SHP77 (cell line): ENCODE results near the gene ANTKMT.
A peak's percentile ranks its signal among the peaks of the same experiment; 100 is the strongest.

ENCODE experiments used
- DNase-seq, 2 experiments: peaks; one replicate each; lab custom pipeline; 2025; lab: John Stamatoyannopoulos, UW

ANTKMT gene, protein sequence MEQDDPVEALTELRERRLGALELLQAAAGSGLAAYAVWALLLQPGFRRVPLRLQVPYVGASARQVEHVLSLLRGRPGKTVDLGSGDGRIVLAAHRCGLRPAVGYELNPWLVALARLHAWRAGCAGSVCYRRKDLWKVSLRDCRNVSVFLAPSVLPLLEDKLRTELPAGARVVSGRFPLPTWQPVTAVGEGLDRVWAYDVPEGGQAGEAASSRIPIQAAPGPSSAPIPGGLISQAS

DNA sequence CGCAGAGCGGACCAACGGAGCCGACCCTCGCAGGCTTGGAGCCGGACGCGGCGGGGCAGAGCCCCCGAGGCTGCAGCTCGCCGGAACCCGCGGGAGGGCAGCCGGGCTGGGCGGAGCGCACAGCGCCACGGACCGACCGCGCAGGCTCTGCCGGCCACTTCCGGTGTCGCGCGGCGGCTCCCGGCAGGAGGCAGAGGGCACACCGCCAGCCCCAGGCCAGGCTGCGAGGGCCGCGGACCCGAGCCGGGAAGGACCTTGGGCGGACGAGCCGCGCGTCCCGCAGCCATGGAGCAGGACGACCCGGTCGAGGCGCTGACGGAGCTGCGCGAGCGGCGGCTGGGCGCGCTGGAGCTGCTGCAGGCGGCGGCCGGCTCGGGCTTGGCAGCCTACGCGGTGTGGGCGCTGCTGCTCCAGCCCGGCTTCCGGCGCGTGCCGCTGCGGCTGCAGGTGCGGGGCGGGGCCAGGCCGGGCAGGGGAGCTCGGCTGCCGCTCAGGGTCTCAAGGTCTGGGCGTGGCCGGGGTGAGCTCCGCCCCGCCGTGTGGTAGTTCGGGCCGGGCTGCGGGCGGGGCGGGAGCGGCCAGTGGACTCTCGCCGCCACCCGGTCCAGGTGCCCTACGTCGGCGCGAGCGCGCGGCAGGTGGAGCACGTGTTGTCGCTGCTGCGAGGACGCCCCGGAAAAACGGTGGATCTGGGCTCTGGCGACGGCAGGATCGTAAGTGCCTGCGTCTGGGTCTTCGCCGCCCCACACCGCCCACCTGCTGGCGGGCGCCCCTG lies at the start of gene ANTKMT:
TSS of gene ANTKMT (plus strand) at position 157 of the 775 bp plus-strand sequence. CDS start at position 286, 129 bp downstream.
- DNase-seq: peak; percentile 81 to 92

DNA sequence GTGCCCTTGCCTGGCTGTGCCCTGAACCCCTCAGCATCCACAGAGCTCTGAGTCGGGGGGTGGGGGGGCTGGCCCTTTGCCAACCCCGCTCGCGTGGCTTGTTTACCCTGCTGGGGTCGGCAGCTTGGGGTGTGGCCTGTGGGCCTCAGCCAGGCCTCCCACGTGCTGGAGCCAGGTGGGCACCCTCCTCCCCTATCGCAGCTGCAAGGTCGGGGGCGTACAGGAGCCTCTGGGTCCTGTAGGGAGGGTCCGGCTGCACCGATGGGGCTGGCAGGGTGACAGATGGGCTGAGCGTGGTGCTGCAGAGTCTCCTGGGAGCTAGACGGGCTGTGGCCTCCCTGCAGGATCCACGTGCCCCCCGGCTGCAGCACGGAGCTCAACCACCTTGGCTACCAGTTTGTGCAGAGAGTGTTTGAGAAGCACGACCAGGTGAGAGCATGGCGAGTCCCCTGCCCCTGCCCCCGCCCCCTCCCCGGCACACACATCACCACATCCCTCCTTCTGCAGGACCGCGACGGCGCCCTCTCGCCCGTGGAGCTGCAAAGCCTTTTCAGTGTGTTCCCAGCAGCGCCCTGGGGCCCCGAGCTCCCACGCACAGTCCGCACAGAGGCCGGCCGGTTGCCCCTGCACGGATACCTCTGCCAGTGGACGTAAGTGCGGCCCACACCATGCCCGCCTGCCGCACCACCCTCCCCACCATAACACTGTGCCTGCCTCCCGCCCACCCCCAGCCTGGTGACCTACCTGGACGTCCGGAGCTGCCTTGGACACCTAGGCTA lies 49.4 kb upstream of the ANTKMT start:
- DNase-seq: no peak

DNA sequence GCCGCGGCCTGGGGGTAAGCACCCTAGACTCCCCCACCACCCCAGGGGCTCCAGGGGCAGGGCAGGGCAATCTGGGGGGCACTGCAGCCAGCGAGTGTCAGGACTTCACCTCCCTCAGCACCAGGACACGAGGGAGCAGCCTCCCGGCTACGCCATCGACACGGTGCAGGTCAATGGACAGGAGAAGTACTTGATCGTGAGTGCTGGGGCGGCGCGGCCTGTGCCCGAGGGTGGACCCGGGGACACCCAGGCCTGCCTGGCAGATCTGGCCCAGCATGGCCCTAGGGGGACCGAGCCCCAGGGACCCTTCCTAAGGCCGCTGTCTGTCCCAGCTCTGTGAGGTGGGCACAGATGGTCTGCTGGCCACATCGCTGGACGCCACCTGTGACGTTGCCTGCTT lies 48.6 kb upstream of the ANTKMT start:
- DNase-seq: no peak

DNA sequence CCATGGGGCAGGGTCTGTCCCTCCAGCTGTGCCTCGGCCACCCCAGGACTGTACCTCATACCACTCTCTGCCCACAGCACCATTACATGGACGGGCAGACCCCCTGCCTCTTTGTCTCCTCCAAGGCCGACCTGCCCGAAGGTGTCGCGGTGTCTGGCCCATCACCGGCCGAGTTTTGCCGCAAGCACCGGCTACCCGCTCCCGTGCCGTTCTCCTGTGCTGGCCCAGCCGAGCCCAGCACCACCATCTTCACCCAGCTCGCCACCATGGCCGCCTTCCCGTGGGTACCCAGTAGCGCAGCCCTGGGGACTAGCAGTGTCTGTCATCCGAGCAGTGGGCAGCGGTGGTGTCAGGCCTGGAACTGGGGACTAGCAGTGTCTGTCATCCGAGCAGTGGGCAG lies 48.1 kb upstream of the ANTKMT start:
- DNase-seq: no peak

DNA sequence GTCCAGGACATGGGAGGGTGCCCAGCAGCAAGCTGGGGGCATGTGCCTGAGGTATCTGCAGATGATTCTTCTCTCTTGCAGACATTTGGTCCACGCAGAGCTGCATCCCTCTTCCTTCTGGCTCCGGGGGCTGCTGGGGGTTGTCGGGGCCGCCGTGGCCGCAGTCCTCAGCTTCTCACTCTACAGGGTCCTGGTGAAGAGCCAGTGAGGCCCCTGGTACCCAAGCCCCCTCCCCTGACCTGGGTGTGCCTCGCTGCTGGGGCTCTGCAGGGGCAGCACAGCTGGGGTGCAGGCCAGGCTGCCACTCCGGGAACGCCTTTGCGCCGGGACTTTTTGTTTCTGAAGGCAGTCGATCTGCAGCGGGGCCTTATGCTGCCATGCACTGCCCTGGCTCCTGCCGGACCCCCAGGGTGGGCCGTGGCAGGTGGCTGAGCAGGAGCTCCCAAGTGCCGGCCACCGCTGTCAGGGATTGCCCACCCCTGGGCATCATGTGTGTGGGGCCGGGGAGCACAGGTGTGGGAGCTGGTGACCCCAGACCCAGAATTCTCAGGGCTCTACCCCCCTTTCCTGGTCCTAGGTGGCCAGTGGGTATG lies 47.5 kb upstream of the ANTKMT start:
- DNase-seq: no peak

DNA sequence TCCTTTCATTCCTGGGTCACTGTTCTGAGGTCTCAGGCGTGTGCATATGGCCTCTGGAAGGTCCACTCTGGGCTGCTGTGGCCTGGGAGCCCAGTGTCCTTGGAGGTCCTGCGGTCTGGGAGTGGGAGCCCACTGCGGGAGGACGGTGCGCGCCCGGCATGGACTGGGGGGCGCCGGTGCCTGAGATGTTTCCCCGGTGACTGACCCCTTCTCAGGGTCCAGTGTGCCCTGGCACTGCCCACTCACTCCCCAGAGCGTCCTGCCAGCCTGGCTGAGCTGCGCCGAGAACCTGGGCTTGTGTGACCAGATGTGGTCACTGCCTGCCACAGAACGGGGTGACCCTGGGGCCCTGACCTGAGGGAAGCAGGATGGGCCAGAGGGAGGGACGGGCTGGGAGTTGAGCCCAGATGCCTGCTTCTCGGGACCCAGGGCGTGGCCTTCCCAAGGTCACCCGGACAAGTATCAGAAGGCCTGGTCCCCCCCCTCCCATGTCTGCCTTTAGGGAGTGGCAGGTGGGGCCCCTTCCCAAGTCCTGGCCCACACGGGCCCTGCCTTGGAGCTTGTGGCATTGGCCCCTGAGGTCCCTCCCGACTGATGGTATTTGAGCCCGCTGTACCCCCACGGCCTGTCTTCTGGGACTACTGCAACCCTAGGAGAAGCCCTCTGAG lies 46.6 kb upstream of the ANTKMT start:
- DNase-seq: no peak

DNA sequence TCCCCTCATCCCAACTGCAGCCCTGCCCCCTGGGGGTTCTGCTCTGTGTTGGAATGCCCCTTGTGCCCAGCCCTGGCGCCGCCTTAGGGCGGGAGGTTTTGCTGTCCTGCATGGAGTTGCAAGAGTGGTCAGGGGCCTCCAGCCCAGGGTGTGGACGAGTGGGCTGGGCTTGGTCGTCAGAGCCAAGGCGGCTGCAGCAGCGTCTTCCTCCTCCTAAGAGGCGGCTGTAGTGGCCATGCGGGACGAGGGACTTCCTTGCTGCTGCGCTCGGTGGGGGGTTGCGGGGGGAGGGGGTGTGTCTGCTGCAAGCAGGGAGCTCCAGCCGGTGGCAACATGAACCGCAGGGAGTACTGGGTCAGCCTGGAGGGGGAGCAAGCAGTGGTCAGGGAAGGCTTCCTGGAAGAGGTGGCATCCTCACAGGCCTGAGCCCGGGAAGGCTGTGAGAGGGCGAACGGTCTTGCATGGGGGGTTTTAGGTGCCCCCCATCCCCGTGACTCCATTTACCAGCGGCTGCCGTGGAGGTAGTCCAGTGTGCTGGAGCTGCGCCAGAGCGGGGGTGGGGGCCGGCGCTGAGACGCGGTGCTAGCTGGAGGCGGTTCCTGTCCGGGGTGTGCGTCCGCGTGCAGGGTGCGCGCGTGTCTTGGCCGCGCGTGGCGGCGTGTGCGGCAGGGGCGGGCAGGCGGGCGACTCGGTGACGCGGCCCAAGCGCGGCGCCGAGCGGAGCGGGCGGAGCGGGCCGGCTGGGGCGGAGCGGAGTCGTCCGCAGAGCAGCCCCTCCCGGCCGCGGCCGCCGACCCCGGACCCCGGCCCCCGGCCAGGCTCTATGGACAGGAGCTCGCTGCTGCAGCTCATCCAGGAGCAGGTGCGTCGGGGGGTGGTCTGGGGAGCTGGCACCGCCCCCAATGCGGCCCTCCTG lies 45.7 kb upstream of the ANTKMT start, which contains the start of gene RHBDL1:
TSS of gene RHBDL1 (plus strand) at position 704 of the 916 bp plus-strand sequence. CDS start at position 824, 120 bp downstream.
- no peak for DNase-seq

DNA sequence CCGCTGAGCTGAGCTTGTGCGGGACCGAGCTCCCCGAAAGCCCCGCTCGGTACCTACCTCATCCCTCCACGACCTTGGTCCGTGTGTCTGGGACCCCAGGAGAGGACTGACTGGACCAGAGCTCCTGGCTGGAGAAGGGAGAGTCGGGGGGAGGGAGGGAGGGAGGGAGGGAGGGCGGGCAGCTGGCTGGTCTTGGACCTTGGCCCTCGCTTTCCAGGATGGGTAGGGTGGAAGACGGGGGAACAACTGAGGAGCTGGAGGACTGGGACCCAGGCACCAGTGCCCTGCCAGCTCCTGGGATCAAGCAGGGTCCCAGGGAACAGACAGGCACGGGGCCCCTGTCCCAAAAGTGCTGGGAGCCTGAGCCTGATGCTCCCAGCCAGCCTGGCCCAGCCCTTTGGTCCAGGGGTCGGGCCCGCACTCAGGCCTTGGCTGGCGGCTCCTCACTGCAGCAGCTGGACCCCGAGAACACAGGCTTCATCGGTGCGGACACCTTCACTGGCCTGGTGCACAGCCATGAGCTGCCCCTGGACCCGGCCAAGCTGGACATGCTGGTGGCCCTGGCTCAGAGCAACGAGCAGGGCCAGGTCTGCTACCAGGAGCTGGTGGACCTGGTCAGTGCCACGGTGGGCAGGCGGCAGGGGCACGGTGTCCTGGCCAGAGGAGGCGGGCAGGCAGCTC lies 44.9 kb upstream of the ANTKMT start:
- no peak for DNase-seq

DNA sequence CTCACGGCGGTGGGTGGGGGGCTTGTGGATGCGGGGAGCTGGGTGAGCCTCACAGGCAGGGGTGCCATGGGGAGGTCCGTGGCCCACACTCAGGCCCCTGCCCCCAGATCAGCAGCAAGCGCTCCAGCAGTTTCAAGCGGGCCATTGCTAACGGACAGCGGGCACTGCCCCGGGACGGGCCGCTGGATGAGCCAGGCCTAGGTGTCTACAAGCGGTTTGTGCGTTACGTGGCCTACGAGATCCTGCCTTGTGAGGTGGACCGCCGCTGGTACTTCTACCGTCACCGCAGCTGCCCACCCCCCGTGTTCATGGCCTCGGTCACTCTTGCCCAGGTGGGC lies 44.4 kb upstream of the ANTKMT start:
- DNase-seq: no peak

DNA sequence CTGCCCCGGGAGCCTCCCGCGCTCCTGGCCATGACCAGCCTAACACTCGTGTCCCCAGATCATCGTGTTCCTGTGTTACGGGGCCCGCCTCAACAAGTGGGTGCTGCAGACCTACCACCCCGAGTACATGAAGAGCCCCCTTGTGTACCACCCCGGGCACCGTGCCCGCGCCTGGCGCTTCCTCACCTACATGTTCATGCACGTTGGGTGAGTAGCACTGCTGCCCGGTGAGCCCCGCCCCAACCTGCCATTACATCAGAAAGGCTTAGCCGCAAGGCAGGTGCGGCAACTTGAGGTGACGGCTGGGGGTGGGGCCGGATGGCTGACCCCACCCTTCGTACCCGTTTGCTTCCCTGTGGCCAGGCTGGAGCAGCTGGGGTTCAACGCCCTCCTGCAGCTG lies 44.0 kb upstream of the ANTKMT start:
- DNase-seq: no peak

DNA sequence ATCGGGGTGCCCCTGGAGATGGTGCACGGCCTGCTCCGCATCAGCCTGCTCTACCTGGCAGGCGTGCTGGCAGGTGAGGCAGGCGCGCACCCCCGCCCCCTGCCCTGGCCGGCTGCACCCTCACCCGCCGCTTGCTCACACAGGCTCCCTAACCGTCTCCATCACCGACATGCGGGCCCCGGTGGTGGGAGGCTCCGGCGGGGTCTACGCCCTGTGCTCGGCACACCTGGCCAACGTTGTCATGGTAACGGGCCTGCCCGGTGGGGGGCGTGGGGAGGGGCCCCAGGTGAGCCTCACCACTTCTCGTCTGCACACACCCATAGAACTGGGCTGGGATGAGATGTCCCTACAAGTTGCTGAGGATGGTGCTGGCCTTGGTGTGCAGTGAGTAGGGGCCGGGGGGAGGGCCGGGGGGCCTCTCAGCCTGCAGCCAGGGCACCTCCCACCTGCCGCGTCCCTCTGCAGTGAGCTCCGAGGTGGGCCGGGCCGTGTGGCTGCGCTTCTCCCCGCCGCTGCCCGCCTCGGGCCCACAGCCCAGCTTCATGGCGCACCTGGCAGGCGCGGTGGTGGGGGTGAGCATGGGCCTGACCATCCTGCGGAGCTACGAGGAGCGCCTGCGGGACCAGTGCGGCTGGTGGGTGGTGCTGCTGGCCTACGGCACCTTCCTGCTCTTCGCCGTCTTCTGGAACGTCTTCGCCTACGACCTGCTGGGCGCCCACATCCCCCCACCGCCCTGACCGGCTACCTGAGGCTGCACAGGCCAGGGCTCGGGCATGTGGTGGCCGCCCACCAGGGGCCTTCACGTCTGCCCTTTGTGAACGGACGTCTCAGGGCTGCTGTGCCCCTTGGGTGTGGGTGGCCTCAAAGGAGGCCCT lies 43.4 kb upstream of the ANTKMT start:
- no peak for DNase-seq

DNA sequence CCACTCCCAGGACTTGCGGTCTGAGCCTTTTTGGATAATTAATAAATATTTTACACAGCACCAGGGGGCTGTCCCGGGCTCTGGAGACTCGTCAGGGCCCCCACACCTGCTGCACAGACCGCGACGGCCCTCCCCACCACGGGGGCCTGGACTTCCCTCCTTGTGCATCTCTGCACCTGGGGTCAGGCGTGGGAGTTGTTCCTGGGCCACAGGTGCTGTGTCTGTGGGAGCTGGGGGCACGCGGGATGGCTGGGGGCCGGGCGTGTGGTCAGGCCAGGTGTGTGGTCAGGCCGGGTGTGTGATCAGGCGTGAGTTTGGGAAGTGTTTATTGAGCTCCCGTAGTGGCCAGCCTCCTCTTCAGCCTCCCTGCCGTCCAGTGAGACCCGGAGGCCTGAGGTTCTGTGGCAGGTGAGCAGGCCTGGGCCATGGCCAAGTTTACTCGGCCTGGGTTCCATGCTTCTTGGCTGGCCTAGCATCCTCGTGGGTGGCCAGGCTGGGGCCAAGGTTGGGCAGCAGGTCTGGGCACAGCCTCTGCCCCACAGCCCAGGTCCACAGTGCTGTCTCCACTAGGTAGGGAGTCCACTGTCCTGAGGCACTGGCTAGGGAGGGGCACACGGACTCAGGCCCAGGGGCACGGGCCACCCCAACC lies 42.6 kb upstream of the ANTKMT start:
- DNase-seq: no peak

DNA sequence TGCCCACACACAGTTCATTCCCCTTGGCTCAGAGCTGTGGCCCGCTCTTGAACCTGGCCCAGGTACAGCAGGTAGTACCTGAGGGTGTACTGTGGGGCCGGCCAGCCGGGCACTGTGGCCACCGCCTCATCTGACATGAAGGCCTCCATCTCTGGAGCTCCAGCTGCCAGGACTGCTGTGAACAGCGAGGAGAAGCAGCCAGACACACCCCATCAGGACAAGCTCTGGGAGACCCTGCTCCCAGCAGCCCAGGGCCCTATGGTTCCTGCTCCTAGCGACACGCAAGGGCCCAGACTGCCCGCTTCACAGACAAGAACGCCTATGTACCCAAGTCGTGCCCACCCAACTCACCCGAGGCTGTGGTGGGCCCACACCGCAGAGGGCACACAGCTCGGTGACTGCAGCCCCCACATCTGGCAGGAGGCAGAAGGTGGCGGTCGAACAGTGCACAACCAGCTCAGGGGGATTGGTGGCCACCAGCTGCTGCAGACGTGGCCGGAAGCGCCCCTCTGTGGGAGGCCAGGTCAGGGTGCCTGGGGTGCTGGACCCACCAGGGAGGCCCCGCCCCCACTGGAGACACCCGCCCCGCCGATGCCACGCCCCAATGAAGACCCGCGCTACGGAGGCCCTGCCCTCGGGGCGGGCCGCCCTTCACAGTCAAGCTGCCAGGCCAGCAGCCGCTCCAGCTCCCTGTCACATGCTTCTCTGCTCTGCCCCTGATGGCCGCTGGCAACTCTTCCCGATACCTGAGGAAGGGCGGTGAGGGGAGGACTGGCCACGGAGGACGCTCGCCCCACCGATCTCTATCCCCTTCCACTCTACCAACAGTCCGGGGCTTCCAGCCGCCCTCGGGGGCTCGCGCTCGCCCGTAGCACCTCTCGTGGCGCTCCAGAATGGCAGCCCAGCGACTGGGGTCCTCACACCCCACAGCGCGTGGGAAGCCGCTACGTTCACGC lies 41.8 kb upstream of the ANTKMT start:
- DNase-seq: peak; percentile 54 to 72

DNA sequence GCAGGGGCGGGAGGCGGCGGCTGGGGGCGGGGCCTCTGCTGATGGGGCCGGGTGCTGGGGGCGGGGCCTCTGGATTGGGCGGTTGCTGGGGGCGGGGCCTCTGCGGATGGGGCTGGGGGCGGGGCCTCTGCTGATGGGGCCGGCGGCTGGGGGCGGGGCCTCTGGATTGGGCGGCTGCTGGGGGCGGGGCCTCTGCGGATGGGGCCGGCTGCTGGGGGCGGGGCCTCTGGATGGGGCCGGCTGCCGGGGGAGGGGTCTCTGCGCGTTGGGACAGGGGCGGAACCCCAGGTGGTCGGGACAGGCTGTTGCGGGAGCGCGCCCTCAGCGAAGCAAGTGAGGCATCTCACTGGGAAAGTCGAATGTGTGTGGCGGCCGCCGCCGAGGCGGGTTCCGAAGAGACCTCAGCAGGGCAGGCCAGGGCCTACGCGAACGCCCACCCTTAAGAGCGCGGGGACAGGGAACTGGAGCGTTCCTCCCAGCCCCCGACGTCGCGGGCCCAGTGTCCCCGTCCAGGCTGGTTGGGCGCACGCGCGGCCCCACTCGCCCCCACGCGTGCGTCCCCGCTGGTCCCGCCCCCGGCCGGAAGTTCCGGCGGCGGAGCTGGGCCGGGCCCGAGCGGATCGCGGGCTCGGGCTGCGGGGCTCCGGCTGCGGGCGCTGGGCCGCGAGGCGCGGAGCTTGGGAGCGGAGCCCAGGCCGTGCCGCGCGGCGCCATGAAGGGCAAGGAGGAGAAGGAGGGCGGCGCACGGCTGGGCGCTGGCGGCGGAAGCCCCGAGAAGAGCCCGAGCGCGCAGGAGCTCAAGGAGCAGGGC lies 40.9 kb upstream of the ANTKMT start, which contains the start of gene STUB1:
TSS of gene STUB1 (plus strand) at position 597 of the 811 bp plus-strand sequence. CDS start at position 713, 116 bp downstream.
- DNase-seq: peak; percentile 71 to 88

DNA sequence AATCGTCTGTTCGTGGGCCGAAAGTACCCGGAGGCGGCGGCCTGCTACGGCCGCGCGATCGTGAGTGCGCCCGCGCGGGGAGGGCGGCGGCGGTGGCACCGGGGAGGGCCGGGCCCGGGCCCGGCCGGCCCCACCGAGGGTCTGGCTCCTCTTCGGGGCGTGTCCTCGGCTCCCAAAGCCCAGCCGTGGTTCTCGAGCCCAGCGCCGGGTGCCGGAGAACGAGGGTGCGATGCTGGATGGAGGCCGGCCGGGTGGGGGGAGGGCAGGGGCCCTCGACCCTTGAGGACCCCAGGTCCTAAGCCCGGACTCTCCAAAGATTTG lies 40.4 kb upstream of the ANTKMT start:
- DNase-seq: no peak

DNA sequence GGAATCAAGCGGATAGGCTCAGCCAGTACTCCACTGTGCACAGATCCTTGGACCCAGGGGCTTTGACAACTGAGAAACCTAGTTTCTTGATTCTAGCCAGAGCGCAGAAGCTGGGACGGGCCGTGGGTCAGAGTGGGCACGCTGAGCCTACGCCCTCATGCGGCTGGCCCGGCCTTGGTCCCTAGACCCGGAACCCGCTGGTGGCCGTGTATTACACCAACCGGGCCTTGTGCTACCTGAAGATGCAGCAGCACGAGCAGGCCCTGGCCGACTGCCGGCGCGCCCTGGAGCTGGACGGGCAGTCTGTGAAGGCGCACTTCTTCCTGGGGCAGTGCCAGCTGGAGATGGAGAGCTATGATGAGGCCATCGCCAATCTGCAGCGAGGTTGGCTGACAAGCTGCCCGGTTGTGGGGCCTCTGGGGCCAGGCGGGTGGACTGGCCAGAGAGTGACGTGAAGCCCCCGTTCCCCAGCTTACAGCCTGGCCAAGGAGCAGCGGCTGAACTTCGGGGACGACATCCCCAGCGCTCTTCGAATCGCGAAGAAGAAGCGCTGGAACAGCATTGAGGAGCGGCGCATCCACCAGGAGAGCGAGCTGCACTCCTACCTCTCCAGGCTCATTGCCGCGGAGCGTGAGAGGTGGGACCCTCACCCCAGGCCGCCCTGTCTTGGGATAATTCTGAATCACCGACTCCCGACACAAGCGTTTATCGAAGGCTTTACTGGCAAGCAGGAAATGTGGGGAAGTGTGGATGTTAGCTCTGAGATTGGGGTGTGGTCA lies 39.8 kb upstream of the ANTKMT start:
- DNase-seq: no peak
